Endothelial cell of umbilical vein (primary cell): ENCODE data around the gene ZIC2. TPM values are rescaled to one million over a fixed set of nuclear protein-coding genes. Genes with fewer than 3 reads are reported as not detected.

ENCODE experiments used
- BruUV-seq: library from RNA; stranded (reverse); fragments of 400-500 nt; replicated peaks from 2 replicates; lab custom pipeline; 2021; lab: Mats Ljungman, UMichigan
- CTCF ChIA-PET: fragments of 300-600, 350-600 bp; sonication (Branson Sonifier 250); formaldehyde crosslinking; loops from one replicate; lab custom pipeline; 2021; ENCODE audit warnings: antibody characterized with exemption, inconsistent platforms; lab: Charles Lee
- POLR2A ChIA-PET: fragments of 300-600, 350-600 bp; sonication (Branson Sonifier 250); formaldehyde crosslinking; loops from one replicate; lab custom pipeline; 2021; ENCODE audit warnings: antibody characterized with exemption, inconsistent platforms; lab: Charles Lee
- DNase-seq: peaks from one replicate; pipeline ENCODE4 v3.0.0-alpha.2; 2011; ENCODE audit warnings: low read depth, low spot score
- FAIRE-seq: peaks from 2 replicates; lab custom pipeline; 2011; peaks lifted over from hg19 to GRCh38; lab: Jason Lieb, UNC
- H2AFZ ChIP-seq: 2 replicates; pipeline ENCODE4 v1.6.0; 2012; ENCODE audit warnings: low read depth, low read length, control low read depth, inconsistent platforms
- H3K27ac ChIP-seq: 2 replicates; pipeline ENCODE4 v1.5.1; 2011; ENCODE audit warnings: low read depth, mild to moderate bottlenecking, control low read depth, low read length, moderate library complexity; ENCODE audit not compliant: insufficient read depth
- H3K27me3 ChIP-seq, 2 experiments: 2 replicates each; pipeline versions ENCODE4 v1.6.0 to v1.6.1; 2011; ENCODE audit warnings: low read length in 2 of 2, mixed read lengths in 1 of 2; ENCODE audit not compliant: control insufficient read depth in 2 of 2, insufficient read depth in 2 of 2
- H3K36me3 ChIP-seq, 2 experiments: 2 replicates in 1 of 2; 3 replicates in 1 of 2; pipeline ENCODE4 v1.5.1; 2011; ENCODE audit warnings: low read length in 2 of 2, mild to moderate bottlenecking in 1 of 2, moderate library complexity in 1 of 2; ENCODE audit not compliant: control insufficient read depth in 2 of 2, insufficient read depth in 2 of 2; ENCODE audit errors: extremely low read depth in 1 of 2
- H3K4me1 ChIP-seq: 3 replicates; pipeline ENCODE4 v1.5.1; 2011; ENCODE audit warnings: mild to moderate bottlenecking, low read length; ENCODE audit not compliant: control insufficient read depth, insufficient read depth; ENCODE audit errors: extremely low read depth
- H3K4me2 ChIP-seq: 2 replicates; pipeline ENCODE4 v1.6.1; 2011; ENCODE audit warnings: low read length, control low read depth, mixed read lengths; ENCODE audit not compliant: insufficient read depth
- H3K4me3 ChIP-seq, 3 experiments: fragments of 200-600 bp in 1 of 3; sonication (generic), shearing (Covaris generic) in 1 of 3; replicated peaks in 1 of 3; 2 replicates each; pipeline ENCODE4 v1.5.1; 2011 to 2016; ENCODE audit warnings: control low read depth in 3 of 3, low read length in 3 of 3, mild to moderate bottlenecking in 2 of 3, inconsistent platforms in 1 of 3, low read depth in 1 of 3, moderate library complexity in 1 of 3; ENCODE audit not compliant: insufficient read depth in 1 of 3
- H3K79me2 ChIP-seq: 2 replicates; pipeline ENCODE4 v1.6.0; 2012; ENCODE audit warnings: low read length, inconsistent platforms; ENCODE audit not compliant: control insufficient read depth, insufficient read depth
- H3K9ac ChIP-seq: replicated peaks from 2 replicates; pipeline ENCODE3; 2011; ENCODE audit warnings: low read length, control low read depth; ENCODE audit not compliant: insufficient read depth; ENCODE audit errors: extremely low read depth
- H3K9me1 ChIP-seq: replicated peaks from 3 replicates; pipeline ENCODE4 v1.6.0; 2011; ENCODE audit warnings: mild to moderate bottlenecking, low read length; ENCODE audit not compliant: control insufficient read depth, insufficient read depth; ENCODE audit errors: extremely low read depth
- H3K9me3 ChIP-seq: replicated peaks from 2 replicates; pipeline ENCODE4 v1.5.1; 2012; ENCODE audit warnings: low read length, inconsistent platforms; ENCODE audit not compliant: control insufficient read depth, insufficient read depth
- H4K20me1 ChIP-seq: replicated peaks from 2 replicates; pipeline ENCODE3; 2011; ENCODE audit warnings: mild to moderate bottlenecking, low read length; ENCODE audit not compliant: control insufficient read depth, insufficient read depth; ENCODE audit errors: extremely low read depth
- EZH2 ChIP-seq: IDR thresholded peaks from 2 replicates; pipeline ENCODE4 v1.6.1; 2012; ENCODE audit warnings: borderline replicate concordance, low read depth, mild to moderate bottlenecking, moderate library complexity, low read length, inconsistent platforms; ENCODE audit not compliant: severe bottlenecking
- FOS ChIP-seq: IDR thresholded peaks from 2 replicates; pipeline ENCODE4 v1.6.1; 2011; ENCODE audit warnings: mild to moderate bottlenecking, low read length, moderate library complexity, borderline replicate concordance; ENCODE audit not compliant: insufficient read depth
- GATA2 ChIP-seq: IDR thresholded peaks from 2 replicates; pipeline ENCODE4 v1.7.0; 2011; ENCODE audit warnings: low read depth, mild to moderate bottlenecking, moderate library complexity, mixed read lengths, low read length; ENCODE audit not compliant: insufficient read length, insufficient read depth
- JUN ChIP-seq: IDR thresholded peaks from 2 replicates; pipeline ENCODE4 v1.6.1; 2011; ENCODE audit warnings: borderline replicate concordance, low read depth; ENCODE audit not compliant: insufficient read length, insufficient read depth
- MAX ChIP-seq: IDR thresholded peaks from 2 replicates; pipeline ENCODE4 v1.6.1; 2011; ENCODE audit not compliant: insufficient read depth, insufficient read length
- MYC ChIP-seq: IDR thresholded peaks from one replicate; pipeline ENCODE4 v1.6.1; 2011; ENCODE audit warnings: mild to moderate bottlenecking, low read depth, low read length
- POLR2A ChIP-seq: IDR thresholded peaks from 2 replicates; pipeline ENCODE4 v1.6.1; 2012; ENCODE audit warnings: low read depth, mild to moderate bottlenecking, control low read depth, low read length
- POLR2AphosphoS5 ChIP-seq: IDR thresholded peaks from 2 replicates; pipeline ENCODE4 v1.6.1; 2012; ENCODE audit warnings: low read depth, mild to moderate bottlenecking, control low read depth, low read length, moderate library complexity; ENCODE audit not compliant: insufficient read depth
- dilution Hi-C: fragments of 300-500 bp; cut with MboI; formaldehyde crosslinking; loops from one replicate; pipeline ENCODE4 v1.15.0; 2019; ENCODE audit warnings: low sequenced_read_pairs; ENCODE audit not compliant: extremely low pct_ligation_motif_present
- intact Hi-C: fragments of 100-400 bp; cut with micrococcal nuclease; formaldehyde crosslinking; loops from one replicate; pipeline ENCODE4 v1.10.0; 2022
- polyA plus RNA-seq, 4 experiments: library from polyadenylated mRNA; depleted of rRNA in 3 of 4; stranded (reverse) in 3 of 4; unstranded in 1 of 4; fragments of >200 nt; gene quantifications; 2 replicates each; pipeline versions ENCODE4 v1.2.1 to v1.2.3, GENCODE V29; 2011 to 2012; ENCODE audit warnings: missing spikeins in 1 of 4
- total RNA-seq: library from RNA; stranded (reverse); gene quantifications from 2 replicates; pipeline ENCODE4 v1.2.3, GENCODE V29; 2021

Gene ZIC2
- total and polyA plus RNA-seq, 2 donors (not counting 3 experiments of a cell fraction or from before 2014, with no cell fraction given), result 0.03 TPM; not detected in 1

GRCh38 chr13:99979453-99980200, 2.0 kb upstream of the ZIC2 start:
- Histone ChIP-seq H3K9me3 (no peaks in the 10 kb centered on the region), H3K4me3 (no peak overlapping the region), H3K27me3 (peaks cover 73 to 92% of the 10 kb centered on the region in 2 experiments), H3K79me2 (no peaks in the 10 kb centered on the region), H4K20me1 (no peaks in the 10 kb centered on the region), H3K9ac (no peak overlapping the region), H3K27ac (no peak overlapping the region), H3K4me2 (peak overlapping the region; percentile 48), H2AFZ (peak overlapping the region; percentile 78), H3K4me1 (peaks cover 5% of the 10 kb centered on the region), H3K36me3 (no peaks in the 10 kb centered on the region), H3K9me1 (no peaks in the 10 kb centered on the region)
- FAIRE-seq (no peak), DNase-seq (no peak)
- ChIA-PET CTCF (no interaction called here), POLR2A (no interaction called here)
- no TSS peak for BruUV-seq
- dilution Hi-C loops (no loop called here), intact Hi-C loops (loop anchor here (1.0 to 10.0 kb wide), 3 partner anchors 9 to 695 kb away; partner anchors contain the start of gene TMTC4)
- TF ChIP-seq FOS (no peak), EZH2 (peak; percentile 94)

GRCh38 chr13:99980201-99980823, 1.3 kb upstream of the ZIC2 start:
- intact Hi-C loops (loop anchor here (1.0 to 5.0 kb wide), 2 partner anchors 10 to 257 kb away; no protein-coding TSS in a partner anchor), dilution Hi-C loops (no loop called here)
- no peak overlapping the region for H3K9ac ChIP-seq
- no peaks in the 10 kb centered on the region for H4K20me1 ChIP-seq
- no TSS peak for BruUV-seq
- no peaks in the 10 kb centered on the region for H3K79me2 ChIP-seq
- TF ChIP-seq POLR2AphosphoS5 (no peak), POLR2A (no peak), GATA2 (no peak), MYC (no peak), JUN (no peak), MAX (no peak), EZH2 (peak; percentile 83)
- ChIA-PET CTCF (interaction anchor here (0.6 to 1.8 kb wide), 4 partner anchors 10 to 256 kb away, joined by 3 to 9 read pairs (median 4); no protein-coding TSS in a partner anchor), POLR2A (no interaction called here)
- no peaks in the 10 kb centered on the region for H3K9me1 ChIP-seq
- H3K9me3 ChIP-seq, result no peaks in the 10 kb centered on the region
- peaks cover 5% of the 10 kb centered on the region for H3K4me1 ChIP-seq
- H3K4me2 ChIP-seq, result peak overlapping the region; percentile 48
- peak overlapping the region; percentile 78 for H2AFZ ChIP-seq
- FAIRE-seq (no peak), DNase-seq (peak; percentile 47)
- peak overlapping the region in 1 of 3 experiments; percentile 34 for H3K4me3 ChIP-seq
- H3K36me3 ChIP-seq, result no peaks in the 10 kb centered on the region
- H3K27me3 ChIP-seq, result peaks cover 71 to 92% of the 10 kb centered on the region in 2 experiments
- H3K27ac ChIP-seq, result no peak overlapping the region
